Stimulated activated CD4-positive, alpha-beta T cell treated with anti-CD3 and anti-CD28 coated beads, Interleukin-1b, Interleukin-23, amount 100 ng/mL, for 1 hour (primary cell): ENCODE measurements around the gene VAMP2.

ENCODE experiments used
- DNase-seq, 2 donors: peaks; one replicate each; pipeline ENCODE4 v3.0.0-alpha.2; 2020; ENCODE audit warnings: low read depth in 2 of 2

Gene VAMP2

DNA sequence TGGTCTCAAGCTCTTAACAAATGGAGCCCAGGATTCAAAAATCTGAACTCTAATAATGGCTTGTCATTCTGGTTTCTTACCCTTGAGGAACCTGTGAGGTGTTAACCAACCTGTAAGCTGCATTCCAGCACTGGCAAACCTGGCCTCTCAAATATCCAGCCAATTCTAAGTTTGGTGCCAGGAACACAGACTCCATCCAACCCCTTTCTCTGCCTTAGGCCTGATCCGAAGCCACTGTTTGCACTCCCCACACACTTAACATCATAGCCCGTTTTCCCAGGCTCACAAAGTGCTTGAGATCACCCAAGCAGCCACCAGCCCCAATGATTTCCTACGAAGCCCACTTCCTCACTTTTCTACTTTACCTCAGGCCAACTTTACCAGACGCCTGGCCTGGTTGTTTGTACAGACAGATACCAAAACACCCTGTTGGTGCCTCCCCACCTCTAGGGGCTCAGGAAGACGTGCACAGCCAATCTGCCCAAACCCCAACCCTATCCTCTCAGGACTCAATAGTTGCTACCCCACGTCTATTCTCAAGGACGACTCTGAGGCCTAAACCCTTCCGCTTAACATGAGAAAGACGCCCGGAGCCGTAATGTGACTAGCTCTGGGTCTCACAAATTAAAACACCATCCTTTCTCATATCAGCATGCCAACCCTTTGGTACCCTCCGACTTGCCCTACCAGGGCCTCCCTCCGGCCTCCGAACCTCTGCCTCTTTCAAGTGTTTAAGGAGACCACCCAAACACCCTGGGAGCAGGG is 7.3 kb downstream of the VAMP2 start:
- DNase-seq = no peak

DNA sequence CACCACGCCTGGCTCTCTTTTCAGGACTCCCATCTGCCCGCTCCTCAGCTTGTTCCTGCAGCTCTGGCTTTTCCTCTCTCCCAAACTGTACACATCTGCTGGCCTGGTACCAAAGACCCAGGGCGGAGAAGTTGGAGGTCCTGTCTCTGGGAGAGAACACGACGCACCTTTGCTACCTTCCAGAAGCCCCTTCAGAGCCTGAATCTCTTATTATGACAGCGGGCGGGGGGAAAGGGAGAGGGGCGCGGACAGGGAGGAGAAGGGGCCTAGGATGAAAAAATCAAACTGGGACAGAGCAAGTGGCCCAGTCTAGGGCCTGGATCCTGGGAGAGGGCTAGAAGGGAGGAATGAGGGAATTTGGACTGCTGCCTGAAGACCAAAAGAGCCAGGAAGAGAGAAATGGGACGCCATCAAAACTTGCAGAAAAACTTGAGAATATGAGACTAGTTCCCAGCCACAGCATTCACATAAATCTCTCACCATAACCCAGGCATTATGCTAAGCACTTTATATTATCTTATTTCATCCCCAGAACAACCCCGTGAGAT is 8.1 kb downstream of the VAMP2 start:
- DNase-seq = no peak

DNA sequence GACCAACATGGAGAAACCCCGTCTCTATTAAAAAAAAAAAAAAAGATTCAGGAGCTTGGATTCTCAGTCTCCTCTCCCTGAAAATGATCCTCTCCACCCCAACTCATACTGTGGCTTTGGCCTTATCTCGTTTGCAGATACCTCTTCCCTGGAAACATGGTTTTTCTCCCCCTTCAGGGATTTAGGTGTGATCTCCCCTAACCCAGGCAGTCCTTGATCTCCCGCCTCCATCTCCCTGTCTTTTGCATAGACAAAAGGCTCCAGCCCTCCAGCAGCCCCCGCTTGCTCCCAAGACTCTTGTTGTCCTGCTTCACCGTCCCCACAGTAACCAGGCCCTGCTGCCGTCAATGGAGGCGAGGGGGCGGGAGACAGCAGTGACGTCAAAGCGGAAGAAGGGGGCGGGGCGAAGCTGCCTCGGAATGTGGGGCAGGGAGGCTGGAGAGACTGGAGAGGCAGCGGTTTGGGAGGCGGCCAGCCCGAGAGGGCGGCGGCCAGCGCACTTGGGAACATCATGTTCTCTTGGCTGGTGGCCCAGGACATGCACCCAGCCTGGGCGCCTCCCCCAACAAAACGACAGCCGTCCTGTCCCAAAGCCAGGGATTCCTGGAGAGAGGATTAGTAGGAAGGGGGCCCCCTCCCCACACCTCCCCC is 8.7 kb downstream of the VAMP2 start:
- DNase-seq = peak; percentile 71

DNA sequence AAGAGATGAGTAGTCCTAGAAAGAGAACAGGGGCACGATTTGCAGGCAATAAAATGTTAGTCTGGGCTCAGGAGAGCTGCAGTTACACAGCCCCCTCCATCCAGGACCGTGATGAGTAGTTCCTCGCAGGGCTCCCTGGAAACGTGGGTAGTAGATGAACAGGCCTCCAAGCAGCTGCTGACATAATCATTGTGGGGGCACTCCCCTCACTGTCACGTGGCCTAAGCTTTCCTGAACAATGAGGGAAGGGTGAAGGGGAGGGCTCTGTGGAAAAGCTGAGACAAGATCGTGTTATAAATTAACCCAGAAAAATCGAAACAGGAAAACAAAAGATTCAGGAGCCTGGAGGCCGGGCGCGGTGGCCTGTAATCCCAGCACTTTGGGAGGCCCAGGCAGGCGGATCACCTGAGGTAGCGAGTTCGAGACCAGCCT is 9.2 kb downstream of the VAMP2 start:
- no peak for DNase-seq

DNA sequence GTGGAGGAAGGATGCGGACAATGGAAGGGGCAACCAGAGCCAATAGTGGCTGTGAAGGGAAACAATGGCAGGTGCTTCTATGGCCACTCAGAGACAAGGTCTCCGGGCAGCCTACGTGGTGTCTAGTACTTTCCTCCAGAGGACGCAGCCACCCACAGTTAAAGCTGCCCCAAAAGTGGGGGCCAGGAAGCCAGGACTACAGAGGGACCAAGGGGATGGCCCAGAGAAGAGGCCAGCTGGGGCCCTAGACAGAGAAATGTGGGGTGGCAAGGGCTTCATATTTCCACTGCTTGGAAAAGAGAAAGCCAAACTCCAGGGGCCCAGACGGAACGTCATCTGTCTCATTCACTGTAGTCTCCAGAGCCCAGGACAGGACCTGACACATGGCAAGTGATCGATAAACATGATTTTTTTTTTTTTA is 9.7 kb downstream of the VAMP2 start:
- DNase-seq = no peak

DNA sequence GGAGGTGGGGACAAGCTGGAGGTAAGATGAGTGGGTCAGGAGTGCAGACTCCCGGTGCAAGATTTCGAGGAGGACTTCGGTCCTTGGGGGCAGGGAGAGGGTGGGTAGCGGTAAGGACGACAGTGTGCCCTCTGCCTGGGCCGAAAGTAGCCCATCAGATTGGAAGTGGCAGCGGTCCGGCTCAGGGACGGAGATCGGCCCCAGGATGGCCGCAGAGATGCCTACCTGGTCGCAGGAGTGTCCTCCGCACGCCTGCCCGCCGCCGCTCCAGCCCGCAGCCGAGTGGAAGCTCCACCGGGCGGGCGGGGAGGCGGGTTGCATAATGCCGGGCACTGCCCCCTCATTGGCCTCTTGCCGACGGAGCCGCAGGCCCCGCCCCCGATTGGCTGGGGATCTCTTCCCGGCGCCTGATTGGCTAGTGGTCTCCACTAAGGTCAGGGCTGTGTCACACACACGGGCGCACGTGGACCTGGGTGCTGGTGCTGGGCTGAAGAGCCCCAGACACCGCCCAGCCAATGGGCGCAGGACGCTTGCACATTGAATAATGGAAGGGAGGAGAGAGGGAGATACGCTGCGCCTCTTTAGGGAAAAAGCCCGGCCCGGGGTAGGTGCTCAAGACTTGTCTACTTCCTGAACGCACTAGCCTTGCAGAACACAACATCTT is 10.5 kb downstream of the VAMP2 start, which contains the start of gene PER1:
Gene PER1 (minus strand): TSS at position 293 of the 664 bp plus-strand sequence. CDS start 1,698 bp downstream, outside the sequence.
- DNase-seq = peak; percentile 61 to 74

DNA sequence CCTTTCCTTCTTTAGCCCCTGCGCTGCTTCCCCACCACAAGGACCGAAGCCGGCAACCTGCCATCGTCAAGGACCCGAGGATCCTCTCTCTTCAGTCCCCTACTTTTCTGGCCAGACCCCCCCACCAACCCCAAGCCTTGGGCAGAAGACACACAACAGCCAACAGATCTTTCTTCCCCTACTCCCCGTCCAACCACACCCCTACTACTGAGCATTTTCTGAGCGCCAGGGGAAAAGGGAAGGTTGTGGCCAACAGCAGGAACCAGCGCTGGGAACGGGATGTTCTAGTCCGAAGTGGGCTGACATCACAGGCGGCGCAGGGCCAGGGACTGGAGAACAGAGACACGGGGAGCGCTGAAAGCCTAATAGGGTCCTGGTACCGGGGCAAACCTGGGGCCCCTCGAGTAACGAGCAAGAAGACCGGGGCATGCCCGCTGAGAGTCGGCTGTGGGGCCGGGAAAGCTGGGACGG is 11.1 kb downstream of the VAMP2 start:
- DNase-seq = no peak

DNA sequence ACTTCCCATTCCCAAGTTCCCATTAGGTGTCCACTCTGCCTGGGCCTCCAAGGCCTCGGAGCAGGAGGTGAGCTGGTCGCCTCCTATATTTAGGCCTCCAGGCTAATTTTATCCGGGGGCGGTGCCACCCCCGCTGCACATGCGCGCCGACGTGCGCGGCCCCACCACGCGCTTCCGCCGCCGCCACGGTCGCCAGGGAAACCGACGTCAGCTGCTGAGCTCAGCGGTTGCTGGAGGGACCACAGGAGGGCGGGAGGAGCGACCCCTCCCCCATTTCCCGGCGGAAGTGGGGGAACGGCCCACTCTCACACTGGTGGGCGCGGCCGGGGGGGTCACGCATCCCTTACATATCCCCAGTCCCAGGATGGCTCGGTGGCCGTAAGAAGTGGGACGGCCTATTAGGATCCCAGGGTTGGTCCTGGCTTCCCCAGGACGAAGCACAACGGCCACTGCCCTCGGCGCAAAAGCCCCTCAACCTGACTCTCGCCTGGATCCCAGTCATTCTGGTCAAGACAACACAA is 11.6 kb downstream of the VAMP2 start:
- DNase-seq = peak; percentile 68 to 69

DNA sequence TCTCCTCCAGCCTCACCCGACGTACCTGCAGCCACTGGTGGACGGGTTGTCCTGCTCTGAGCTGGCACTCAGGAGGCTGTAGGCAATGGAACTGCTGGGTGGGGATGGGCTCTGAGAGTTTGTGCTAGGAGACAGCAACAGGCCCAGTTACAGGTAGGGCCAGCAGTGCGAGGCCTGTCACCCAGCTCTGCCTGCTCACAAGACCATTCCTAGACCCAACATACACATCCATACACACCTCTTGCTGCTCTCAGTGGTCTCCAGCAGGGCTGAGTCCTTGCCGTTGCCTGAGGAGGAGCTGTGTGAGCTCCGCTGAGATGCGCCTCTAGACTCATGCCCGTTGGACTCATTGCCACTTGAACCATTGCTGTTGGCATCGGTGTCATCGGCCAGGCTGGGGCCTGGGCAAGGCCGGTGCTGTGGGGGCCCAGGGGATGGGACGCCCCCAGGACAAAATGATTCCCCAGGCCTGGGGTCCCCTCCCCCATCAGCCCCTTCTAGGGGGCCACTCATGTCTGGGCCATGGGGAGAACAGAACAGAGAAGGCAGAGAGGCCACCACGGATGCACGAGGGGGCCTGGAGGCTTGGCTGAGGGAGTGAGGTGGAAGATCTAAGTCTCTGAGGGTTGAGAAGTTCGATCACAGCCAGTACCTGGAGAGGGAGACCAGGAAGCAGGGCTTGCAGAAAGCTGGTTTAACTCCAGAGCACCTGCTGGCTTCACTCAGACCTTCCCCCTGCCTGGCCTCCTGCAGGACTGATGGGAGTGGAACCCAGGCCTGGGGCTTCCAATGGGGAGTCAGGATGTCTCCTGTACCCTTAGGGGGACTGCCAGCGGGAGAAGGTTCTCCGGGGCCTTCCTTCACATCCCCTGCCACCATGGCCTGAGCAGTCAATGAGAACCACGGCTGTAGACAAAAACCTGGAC is 12.3 kb downstream of the VAMP2 start:
- DNase-seq = no peak

DNA sequence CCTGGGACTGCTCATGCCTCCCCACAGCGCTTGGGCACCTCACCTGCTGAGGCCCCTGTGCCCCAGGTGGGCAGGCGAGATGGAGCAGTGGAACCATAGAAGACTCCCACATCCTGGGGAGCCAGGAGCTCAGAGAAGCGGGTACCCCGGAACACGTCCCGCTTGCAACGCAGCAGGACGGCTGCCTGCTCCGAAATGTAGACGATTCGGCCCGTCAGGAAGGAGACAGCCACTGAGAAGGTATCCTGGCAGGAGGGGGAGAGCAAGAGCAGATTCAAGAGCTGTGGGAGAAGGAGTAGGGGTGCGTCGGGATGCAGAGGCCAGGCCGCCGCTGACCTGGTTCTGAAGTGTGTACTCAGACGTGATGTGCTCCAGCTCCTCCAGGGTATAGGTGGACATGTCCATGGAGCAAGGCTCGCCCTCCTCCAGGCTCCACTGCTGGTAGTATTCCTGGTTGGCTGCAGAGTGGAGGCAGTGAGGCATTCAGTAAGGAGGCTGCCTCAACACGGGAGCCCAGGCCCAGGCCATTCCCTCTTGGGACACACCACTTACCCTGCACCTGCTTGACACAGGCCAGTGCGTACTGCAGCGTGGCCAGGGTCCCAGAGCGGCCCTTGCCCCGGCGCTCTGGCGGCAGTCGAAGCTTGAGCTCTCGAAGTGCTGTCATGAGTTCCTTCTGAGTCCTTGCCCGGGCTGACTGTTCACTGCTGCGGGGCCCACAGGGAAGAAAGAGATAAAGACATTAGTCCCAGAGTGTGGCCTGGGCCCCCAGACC is 13.1 kb downstream of the VAMP2 start:
- DNase-seq = no peak

DNA sequence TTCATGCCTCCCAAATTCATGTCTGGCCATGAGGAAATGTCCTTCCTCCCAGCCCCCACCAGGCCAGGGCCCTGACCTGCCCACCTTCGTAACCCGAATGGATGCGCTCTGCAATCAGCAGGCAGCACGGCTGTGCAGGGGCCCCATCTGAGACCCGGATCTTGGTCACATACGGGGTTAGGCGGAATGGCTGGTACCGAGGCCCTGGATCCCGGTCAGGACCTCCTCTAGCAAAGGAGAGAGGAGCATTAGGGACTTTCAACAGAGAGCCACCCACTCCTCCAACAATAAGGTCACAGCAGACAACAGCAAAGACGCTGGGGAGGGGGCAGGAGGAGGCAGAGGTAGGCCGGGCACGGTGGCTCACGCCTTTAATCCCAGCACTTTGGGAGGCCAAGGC is 14.2 kb downstream of the VAMP2 start:
- no peak for DNase-seq

DNA sequence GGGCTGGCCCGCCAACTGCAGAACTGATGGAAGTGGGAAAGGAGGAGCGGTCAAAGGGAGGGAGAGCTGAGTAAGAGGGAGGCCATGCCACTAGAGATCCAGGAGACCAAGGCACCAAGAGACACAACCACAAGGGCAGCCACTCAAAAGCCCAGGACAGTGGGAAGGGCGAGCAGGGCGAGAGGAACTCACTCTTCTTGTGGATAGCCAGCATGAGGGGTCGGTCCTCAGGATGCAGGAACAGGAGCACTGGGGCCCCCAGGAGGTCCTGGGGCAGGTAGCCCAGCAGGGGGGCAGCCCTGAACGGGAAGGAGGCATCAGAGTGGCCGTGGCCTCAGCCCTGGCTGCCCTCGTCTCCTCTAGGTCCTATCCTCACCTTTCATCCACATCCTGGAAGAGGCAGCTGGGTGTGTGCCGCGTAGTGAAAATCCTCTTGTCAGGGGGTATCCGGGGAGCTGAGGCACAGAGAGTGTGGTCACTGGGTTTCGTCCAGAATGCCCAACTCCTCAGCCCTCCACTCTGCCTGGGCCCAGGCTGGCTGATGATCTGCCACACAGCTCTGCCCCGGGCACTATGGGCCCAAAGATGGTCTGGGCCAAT is 14.8 kb downstream of the VAMP2 start:
- DNase-seq = no peak

DNA sequence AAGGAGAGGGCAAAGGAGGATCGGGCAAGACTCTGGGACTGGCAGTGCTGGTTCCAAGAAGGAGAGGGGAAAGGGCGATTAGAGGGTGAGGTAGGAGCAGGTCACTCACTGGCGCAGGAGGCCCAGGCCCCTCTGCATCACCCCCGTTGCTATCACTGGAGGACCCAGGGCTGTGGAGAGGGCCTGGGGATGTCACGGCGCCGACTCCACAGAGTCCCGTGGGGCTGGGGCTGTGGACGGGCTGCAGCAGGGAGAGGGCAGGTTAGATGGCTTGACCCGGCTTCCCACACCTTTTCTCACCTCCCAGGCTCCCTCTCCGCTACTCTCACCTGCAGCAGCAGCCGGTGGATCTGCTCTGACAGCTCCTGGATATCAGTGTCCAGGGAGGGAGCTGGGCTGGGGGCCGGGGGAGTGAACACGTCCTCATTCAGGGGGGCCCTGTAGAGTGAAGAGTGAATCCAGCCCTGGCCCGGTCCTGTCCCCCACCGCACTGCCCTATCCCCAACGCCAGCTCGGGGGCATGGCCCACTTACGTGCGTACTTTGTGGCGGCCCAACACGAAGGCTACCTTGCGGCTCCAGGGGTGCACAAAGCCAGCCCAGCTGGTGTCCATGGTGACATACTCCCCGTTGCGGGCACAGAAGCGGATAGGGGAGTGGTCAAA is 15.5 kb downstream of the VAMP2 start:
- no peak for DNase-seq

DNA sequence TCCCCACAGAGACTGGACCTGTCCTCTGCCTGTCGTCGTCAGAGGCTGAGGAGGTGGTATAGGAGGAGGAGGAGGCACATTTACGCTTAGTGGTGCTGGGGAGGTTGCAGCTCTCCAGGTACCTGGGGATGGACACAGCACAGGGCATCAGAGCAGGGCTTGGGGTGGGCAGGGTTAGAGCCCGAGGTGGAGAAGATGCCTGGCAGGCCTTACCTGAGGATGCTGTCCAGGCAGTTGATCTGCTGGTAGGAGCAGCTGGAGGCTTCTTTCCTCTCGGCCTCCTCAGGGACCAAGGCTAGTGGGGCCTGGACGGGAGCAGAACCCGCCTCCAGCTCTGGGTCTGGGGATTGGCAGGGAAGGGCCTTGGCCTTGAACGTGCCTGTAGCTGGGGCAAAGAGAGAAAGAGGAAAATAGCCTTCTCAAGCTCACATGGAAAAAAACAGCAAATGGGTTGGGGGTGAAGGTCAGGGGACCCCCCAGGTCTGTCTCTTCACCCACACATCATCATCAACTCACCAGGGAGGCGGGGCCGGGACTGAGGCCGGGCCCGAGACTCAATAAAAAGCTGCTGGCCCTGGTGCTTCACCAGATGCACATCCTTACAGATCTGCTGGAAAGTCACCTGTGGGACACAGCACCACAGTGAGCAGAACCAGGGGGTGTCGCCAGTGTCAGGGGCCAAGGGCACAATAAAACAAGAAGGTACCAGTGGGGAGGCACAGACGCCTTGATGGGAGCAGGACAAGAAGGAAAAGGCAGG is 16.2 kb downstream of the VAMP2 start:
- no peak for DNase-seq

DNA sequence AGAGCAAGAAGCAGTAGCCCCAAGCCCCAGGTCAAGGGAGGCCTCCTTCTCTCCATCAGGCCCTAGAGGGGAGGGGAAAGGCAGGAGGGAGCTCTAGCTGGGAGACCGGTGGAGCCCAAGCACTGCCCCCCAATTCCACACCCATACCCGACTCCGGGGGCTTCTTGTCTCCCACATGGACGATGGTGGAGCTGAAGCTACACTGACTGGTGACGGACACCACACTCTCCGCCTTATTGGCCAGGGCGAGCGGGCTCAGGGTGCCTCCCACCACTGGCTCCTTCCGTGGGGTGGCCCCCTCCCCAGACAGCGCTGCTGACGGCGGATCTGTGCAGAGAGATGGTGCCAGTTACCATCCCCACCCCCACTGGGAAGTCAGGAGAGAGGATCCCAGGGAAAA is 16.9 kb downstream of the VAMP2 start:
- no peak for DNase-seq

DNA sequence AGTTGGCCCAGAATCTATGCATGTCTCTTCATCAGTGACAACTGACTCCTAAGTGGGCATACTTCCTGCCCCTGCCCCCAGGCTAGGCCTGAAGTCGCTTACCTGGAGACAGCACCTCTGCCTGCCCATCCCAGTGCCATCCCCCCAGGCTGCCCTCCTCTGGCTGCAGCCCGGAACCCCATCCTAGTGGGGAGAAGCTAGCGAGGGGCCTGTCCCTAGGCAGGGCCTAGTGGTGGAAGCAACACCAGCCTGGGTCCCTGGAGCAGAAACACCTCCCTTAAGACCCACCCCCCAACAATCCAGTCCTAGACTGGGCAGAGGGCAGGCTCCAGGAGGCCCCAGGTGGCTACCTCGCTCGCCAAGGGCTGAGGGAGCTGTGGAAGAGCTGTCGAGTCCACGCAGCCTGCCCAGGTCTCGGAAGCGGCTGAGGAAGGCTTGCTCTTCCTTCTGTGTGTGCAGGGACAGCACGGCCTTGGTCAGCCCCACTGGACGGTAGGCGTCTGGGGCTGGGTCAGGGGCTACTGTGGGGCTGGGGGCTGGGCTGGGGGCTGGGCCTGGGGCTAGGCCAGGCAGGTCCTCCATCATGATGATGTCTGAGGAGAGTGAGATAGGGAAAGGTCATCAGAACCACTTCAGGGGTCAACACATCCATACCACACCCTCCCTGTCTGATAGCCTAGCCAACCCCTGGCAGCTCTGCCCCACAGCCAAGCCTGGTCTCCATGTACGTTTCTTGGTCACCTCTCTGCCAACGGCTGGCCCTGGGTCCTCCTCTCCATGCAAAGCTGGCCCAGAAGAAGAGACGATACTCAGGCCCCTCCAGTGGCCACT is 18.1 kb downstream of the VAMP2 start:
- no peak for DNase-seq

DNA sequence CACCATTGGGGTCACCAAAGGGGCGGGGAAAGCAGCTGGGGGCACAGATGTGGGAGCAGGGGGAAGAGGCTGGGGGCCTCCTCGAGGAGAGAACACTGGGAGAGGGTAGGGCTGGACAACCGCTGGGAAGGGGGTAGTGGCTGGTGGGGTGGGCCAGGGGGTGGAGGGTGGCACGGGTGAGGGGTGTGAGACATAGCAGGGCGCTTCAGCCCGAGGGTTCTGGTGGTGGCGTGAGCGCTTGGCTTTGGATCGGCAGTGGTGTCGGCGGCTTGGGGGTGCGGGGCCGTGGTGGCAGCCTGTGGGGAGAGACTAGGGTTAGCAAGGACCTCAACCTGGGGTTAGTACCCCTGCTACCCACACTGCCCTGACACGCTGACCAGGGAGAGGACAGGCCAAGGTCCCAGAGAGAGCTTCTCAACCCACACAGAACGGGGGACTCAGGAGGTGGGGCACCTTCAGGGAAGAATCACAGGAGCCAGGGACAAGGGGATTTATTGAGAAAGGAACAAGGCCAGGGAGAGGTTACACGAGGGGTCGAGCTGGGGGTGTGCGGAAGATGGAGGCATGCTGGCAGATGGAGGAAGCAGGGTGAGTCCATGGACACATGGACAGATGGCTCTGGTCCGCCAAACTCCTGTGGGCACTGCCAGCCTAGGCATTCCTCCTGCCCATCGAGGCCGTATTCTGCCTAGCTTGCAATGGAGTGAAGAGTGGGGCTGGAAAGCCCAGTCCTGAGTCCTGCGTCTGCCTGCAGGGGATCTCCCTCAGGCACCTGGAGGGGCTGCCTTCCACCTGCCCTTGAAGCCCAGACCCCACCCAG is 19.0 kb downstream of the VAMP2 start:
- no peak for DNase-seq
